ENCODE measurements around the gene DNAJC22.

- TF ChIP-seq ZNF280B (CRISPR knock-in tag; IDR thresholded peaks at IDR 0.05; ENCODE audit: borderline replicate concordance): no peak; the same call in 1 of the 2 replicates
- TF ChIP-seq ZNF569 (CRISPR knock-in tag; IDR thresholded peaks at IDR 0.05; ENCODE audit: borderline replicate concordance): 0 out of 2 replicates have a peak, but pooled peaks have one; percentile 35
- no peak for TF ChIP-seq ELK4 (CRISPR knock-in tag; IDR thresholded peaks at IDR 0.05; ENCODE audit: borderline replicate concordance)
- peak; percentile 19; the same call in 1 of the 2 replicates for TF ChIP-seq ATF2 (CRISPR knock-in tag; IDR thresholded peaks at IDR 0.05)
- peak; percentile 44 for TF ChIP-seq STAG1 (CRISPR knock-in tag; IDR thresholded peaks at IDR 0.05)
- peak; percentile 77; the same call in 1 of the 2 replicates for TF ChIP-seq ZFP82 (CRISPR knock-in tag; IDR thresholded peaks at IDR 0.05; ENCODE audit: borderline replicate concordance)
- no peak for TF ChIP-seq TAF15 (IDR thresholded peaks at IDR 0.05; ENCODE audit: low read depth, low read length, poor library complexity, severe bottlenecking)
- peak; percentile 98 for TF ChIP-seq POLR2A (IDR thresholded peaks at IDR 0.05; ENCODE audit: insufficient read depth in 1 of 2, low read depth in 2 of 2, low read length in 2 of 2)
- peak; percentile 92 for TF ChIP-seq ELF1 (CRISPR knock-in tag; IDR thresholded peaks at IDR 0.05)
Observed at GRCh38 chr12:49347311-49348193, 864 bp downstream of the DNAJC22 start.
